ENCODE data around the gene C17orf107. TPM values are rescaled to one million over a fixed set of nuclear protein-coding genes. Genes with fewer than 3 reads are reported as not detected.
A peak's percentile ranks its signal among the peaks of the same experiment; 100 is the strongest.
"Not testable (repeated sequence)": the region's sequence is repeated elsewhere in the genome, so short reads cannot be mapped to it uniquely, and the experiment has no call there.

The C17orf107 gene
- 0.20 TPM in 1 of 2 replicates, not detected in the other for total RNA-seq (2014; rRNA removed; shearing (Covaris generic))

DNA sequence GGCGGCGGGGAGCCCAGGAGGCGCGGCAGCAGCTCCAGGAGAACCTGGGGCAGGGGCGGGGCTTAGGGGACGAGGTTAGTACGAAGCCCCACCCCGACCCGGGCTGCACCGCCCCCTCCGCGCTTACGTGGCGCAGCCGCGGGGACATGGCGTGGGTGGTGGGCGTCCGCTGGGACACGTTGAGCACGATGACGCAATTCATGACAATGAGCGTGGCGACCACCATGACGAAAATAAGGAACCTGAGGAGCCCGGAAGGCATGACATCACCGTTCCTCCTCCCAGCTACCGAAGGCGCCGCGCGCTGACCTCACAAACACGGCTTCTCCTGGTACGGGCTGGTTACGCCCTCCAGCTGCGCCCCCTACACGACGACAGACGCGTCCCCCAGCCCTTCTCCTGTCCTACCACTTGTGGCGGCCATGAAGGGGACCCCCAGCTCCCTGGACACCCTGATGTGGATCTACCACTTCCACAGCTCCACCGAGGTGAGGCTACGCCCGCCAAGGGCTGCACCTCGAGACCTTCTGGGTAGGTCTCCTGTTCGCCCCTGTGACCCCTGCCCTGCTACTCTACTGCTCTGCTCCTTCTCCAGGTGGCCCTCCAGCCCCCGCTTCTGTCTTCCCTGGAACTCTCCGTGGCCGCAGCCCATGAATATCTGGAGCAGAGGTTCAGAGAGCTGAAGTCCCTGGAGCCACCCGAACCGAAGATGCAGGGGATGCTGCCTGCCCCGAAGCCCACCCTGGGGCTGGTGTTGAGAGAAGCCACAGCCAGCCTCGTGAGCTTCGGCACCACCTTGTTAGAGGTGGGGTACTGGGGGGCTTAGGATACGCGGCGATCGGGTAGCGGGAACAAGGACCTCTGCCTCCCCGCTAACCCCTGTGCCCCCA lies at the start of gene C17orf107:
Gene C17orf107, plus strand, starts transcription at position 196 of the 890 bp plus-strand sequence. Its CDS starts 227 bp downstream, at position 423.
- DNase-seq (ENCODE audit: low read depth): no peak

- DNase-seq (ENCODE audit: low read depth): no peak
Measured at GRCh38 chr17:4850246-4850645, 49.1 kb upstream of the C17orf107 start.

GRCh38 chr17:4851084-4851483 lies 48.3 kb upstream of the C17orf107 start:
- no peak for DNase-seq (ENCODE audit: low read depth)

DNA sequence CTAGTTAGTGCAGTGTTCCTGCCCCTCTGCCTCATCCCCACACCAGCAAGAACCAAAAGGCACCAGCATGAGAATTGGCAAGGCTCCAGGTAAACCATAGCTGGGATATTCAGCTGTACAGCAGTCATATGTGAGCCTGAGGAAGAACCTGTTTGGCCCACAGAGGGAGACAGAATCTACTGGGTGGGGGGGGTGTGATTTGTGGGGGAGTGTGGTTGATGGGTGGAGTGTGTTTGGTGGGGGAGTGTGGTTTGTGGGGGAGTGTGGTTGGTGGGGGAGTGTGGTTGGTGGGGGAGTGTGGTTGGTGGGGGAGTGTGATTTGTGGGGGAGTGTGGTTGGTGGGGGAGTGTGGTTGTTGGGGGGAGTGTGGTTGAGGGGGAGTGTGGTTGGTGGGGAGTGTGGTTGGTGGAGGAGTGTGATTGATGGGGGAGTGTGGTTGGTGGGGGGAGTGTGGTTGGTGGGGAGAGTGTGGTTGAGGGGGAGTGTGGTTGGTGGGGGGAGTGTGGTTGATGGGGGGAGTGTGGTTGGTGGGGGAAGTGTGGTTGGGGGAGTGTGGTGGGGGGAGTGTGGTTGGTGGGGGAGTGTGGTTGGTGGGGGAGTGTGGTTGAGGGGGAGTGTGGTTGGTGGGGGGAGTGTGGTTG lies 46.6 kb upstream of the C17orf107 start:
- peak; percentile 33 for DNase-seq (ENCODE audit: low read depth)

- DNase-seq (ENCODE audit: low read depth): no peak
Measured at GRCh38 chr17:4853208-4853671, 46.1 kb upstream of the C17orf107 start.

GRCh38 chr17:4854111-4854681 lies 45.1 kb upstream of the C17orf107 start:
- DNase-seq (ENCODE audit: low read depth): no peak

DNA sequence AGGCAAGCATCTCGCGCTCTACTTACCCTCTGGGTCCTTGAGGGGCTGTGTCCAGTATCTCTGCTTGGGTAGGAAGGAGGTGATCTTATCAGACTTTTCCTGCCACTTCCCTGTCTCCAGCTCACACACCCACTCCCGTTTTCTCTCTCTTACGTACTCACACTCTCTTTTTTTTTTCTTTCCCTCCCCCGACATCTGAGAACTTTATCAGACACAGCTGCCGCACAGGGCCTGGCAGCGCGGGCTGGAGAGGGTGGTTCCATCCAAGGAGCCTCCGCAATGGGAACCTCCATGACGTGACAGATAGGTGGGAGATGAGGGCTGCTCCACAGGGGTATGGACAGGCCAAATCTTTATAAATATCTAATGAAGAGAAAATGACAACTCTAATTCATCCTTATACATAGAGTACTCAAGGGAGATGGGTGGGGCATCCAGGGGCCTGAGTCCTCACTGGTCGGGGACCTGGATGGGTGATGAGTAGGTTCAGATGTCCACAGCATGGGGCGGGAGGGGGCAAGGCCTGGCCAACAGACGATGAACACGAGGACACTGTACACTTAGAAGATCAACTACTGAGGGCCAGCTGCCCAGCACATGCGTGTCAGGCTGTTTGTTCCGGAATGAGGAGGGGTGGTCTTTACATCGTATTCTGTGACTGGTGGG lies 42.9 kb upstream of the C17orf107 start:
- no peak for DNase-seq (ENCODE audit: low read depth)

- DNase-seq (ENCODE audit: low read depth): no peak
Measured at GRCh38 chr17:4856937-4857314, 42.4 kb upstream of the C17orf107 start.

DNA sequence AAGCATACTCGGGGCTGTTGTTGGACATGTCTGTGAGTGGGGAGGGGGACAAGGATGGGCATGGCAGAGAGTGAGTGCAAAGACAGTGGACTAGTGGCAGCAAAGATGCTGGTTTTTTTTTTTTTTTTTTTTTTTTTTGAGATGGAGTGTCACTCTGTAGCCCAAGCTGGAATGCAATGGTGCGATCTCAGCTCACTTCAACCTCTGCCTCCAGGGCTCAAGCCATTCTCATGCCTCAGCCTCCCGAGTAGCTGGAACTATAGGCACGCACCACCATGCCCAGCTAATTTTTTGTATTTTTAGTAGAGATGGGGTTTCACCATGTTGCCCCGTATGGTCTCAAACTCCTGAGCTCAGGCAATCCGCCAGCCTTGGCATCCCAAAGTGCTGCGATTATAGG lies 42.0 kb upstream of the C17orf107 start:
- DNase-seq (ENCODE audit: low read depth): not testable (repeated sequence)

GRCh38 chr17:4858068-4858881 lies 41.1 kb upstream of the C17orf107 start:
- DNase-seq (ENCODE audit: low read depth): no peak

DNA sequence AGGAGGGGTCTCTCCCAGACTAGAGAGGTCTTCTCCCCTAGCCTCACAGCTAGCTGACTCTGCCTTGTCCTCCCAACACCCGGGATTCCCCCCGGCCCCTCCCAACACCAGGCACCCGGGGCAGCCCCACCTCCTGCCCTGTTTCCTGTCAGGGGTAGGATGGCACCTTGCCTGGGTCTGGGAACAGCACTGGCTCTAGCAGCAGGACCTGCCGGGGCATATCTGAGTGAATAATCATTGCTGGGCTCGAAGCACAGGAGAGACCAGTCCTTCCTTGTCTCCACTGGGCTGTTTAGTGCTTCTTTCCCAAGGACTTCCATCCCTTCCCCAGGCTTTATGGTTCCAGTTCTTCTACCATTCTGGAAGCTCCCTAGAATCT lies 40.5 kb upstream of the C17orf107 start:
- DNase-seq (ENCODE audit: low read depth): peak; percentile 49

DNA sequence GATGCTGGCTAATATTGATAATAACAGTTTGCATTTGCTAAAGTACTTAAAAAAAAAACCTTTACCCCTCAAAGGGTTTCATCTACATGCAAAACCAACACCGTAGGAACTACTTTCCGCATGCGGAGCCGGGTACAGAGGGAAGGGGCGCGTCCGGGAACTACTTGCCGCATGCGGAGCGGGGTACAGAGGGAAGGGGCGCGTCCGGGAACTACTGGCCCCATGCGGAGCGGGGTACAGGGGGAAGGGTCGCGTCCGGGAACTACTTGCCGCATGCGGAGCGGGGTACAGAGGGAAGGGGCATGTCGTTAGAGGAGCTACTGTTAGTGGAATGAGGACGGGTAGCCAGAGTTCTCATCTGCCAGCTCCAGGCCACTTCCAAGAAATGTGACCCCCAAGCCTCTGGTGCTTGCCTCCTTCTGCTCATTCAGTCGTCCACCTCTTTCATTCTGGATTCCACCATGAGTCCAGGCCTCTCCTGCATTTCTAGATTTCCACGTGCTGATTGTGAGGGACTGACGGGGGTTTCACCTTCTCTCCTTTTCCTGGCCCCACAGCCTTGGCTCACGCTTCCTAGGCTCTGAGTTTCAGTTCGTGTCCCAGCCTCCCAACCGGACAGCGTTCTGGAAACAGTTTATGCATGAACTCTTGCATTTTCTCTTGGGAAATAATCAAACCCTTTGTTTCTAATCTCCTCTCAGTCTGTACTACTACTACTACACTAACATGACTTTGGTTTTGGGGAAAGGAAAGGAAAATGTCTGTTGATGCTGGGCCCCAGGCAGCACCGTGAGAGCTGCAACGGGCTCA lies 39.3 kb upstream of the C17orf107 start:
- no peak for DNase-seq (ENCODE audit: low read depth)

DNA sequence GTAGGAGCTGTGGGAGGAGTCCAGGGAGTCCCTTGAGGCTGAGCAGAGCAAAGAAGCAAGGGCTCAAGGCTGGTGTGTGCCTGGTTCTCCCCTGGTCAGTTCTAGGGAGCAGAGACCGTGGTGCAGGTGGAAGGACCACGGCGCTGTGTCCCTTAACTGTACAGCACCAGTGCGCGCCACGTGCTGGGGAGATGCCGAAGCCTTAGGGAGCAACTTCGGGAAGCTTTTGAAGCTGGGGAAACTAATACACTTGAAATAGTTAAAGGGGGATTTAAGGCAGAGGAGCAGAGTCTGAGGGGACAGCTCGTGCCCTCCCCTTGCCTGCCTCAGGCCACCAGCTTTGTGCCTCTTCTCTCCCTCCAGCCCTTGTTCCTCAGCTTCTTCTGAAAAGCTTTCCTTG lies 38.7 kb upstream of the C17orf107 start:
- DNase-seq (ENCODE audit: low read depth): no peak

GRCh38 chr17:4861052-4861451 lies 38.3 kb upstream of the C17orf107 start:
- DNase-seq (ENCODE audit: low read depth): no peak

- DNase-seq (ENCODE audit: low read depth): no peak
Measured at GRCh38 chr17:4862720-4863119, 36.6 kb upstream of the C17orf107 start.

DNA sequence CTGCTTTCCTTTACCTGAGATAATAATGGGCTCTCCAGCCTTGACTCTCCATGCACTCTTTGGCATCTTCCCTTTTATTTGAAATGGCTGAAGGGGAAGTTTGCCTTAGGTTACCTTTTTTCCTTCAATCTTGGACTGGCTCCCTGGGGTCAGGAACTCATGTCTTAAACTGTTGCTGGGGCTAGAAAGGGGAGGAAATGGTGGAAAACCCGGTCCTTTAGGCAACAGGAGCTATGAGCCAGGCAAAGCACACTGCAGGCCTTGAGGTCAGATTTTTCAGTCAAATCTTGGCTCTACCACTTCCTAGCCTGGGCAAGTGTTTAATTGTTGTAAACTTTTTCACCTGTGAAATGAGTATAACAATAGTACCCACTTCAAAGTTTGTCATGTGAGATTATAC lies 36.0 kb upstream of the C17orf107 start:
- DNase-seq (ENCODE audit: low read depth): no peak

- not testable (repeated sequence) for DNase-seq (ENCODE audit: low read depth)
Measured at GRCh38 chr17:4867535-4867934, 31.8 kb upstream of the C17orf107 start.

DNA sequence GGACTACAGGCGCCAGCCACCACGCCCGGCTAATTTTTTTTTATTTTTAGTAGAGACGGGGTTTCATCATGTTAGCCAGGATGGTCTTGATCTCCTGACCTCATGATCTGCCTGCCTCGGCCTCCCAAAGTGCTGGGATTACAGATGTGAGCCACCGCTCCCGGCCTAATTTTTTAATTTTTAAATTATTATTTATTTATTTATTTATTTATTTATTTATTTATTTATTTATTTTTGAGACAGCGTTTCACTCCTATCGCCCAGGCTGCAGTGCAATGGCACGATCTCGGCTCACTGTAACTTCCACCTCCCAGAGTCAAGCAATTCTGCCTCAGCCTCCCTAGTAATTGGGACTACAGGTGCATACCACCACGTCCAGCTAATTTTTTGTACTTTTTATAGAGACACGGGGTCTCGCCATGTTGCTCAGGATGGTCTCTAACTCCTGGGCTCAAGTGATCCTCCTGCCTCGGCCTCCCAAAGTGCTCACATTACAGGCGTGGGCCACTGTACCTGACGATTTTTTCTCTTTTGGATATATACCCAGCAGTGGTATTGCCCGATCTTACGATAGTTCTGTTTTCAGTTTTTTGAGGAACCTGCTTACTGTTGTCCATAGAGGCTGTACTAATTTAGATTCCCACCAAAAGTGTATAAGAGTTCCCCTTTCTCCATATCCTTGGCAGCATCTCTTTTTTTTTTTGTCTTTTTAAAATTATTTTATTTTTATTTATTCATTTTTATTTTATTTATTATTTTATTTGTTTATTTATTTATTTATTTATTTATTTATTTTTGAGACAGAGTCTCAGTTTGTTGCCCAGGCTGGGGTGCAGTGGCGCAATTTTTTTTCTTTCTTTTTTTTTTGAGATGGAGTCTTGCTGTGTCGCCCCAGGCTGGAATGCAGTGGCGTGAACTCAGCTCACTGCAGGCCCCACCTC lies 30.0 kb upstream of the C17orf107 start:
- not testable (repeated sequence) for DNase-seq (ENCODE audit: low read depth)

DNA sequence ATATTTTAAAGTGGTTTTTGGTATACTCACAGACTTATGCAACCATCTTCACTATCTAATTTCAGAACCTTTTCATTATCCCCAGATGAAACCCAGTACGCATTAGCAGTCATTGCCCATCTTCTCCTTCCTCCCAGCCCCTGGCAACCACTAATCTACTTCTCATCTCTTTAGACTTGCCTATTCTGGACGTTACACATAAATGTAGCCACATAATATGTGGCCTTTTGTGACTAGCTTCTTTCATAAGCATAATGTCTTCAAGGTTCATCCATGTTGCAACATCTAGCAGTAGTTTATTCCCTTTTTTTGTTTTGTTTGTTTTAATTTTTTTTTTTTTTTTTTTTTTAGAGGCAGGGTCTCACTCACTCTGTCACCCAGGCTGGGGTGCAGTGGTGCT lies 28.5 kb upstream of the C17orf107 start:
- DNase-seq (ENCODE audit: low read depth): no peak
